CD4-positive, alpha-beta T cell treated with Interleukin-17A for 1 hour (primary cell): Measurements from ENCODE around the gene CNTRL.

Experiments used
- DNase-seq: peaks from one replicate; pipeline ENCODE4 v3.0.0-alpha.2; 2020

The CNTRL gene

GRCh38 chr9:121183666-121184423, 109.1 kb downstream of the CNTRL start:
- DNase-seq: no peak

- DNase-seq: no peak
Observed at GRCh38 chr9:121184463-121184862, 109.7 kb downstream of the CNTRL start.

GRCh38 chr9:121185178-121185745, 110.5 kb downstream of the CNTRL start:
- no peak for DNase-seq

- no peak for DNase-seq
Observed at GRCh38 chr9:121185774-121186403, 111.1 kb downstream of the CNTRL start.

- no peak for DNase-seq
Observed at GRCh38 chr9:121187636-121188305, 113.0 kb downstream of the CNTRL start.

GRCh38 chr9:121189006-121189405, 114.3 kb downstream of the CNTRL start:
- no peak for DNase-seq

GRCh38 chr9:121189660-121190059, 114.9 kb downstream of the CNTRL start:
- no peak for DNase-seq

GRCh38 chr9:121191235-121191634, 116.5 kb downstream of the CNTRL start:
- DNase-seq: no peak

GRCh38 chr9:121192518-121192917, 117.8 kb downstream of the CNTRL start:
- no peak for DNase-seq

- no peak for DNase-seq
Observed at GRCh38 chr9:121192959-121193640, 118.3 kb downstream of the CNTRL start.

- DNase-seq: no peak
Observed at GRCh38 chr9:121194730-121195129, 120.0 kb downstream of the CNTRL start.

GRCh38 chr9:121196389-121196788, 121.6 kb downstream of the CNTRL start:
- DNase-seq: no peak

- DNase-seq: no peak
Observed at GRCh38 chr9:121197132-121197531, 122.4 kb downstream of the CNTRL start.

- DNase-seq: no peak
Observed at GRCh38 chr9:121198512-121199042, 123.8 kb downstream of the CNTRL start.

GRCh38 chr9:121199921-121200320, 125.2 kb downstream of the CNTRL start:
- DNase-seq: no peak

GRCh38 chr9:121200356-121200755, 125.6 kb downstream of the CNTRL start:
- no peak for DNase-seq

- DNase-seq: peak; percentile 62
Observed at GRCh38 chr9:121201045-121201737, 126.4 kb downstream of the CNTRL start.

- DNase-seq: peak; percentile 100
Observed at GRCh38 chr9:121201738-121202533, 127.2 kb downstream of the CNTRL start, which contains the start of gene RAB14. RAB14 (minus strand) TSS chr9:121201869; CDS start chr9:121193412, 8,457 bp downstream.

GRCh38 chr9:121204121-121204520, 129.4 kb downstream of the CNTRL start:
- no peak for DNase-seq

- DNase-seq: no peak
Observed at GRCh38 chr9:121204611-121205010, 129.9 kb downstream of the CNTRL start.
